Smooth muscle cell (in vitro differentiated cells): Measurements from ENCODE around the gene PAPPA2. TPM values are rescaled to one million over a fixed set of nuclear protein-coding genes. Genes with fewer than 3 reads are reported as not detected.

Source experiments
- DNase-seq: peaks from one replicate; lab custom pipeline; 2025; ENCODE audit not compliant: unreplicated experiment; lab: John Stamatoyannopoulos, UW
- H2AFZ ChIP-seq: fragments of 200-600 bp; sonication (generic); 2 replicates; pipeline ENCODE4 v1.6.0; 2016; ENCODE audit warnings: antibody characterized with exemption, low read depth, mild to moderate bottlenecking
- H3F3A ChIP-seq: fragments of 200-600 bp; sonication (generic); 2 replicates; pipeline ENCODE4 v1.6.0; 2017; ENCODE audit warnings: antibody characterized with exemption, low read depth
- H3K27ac ChIP-seq: fragments of 200-600 bp; sonication (generic); 2 replicates; pipeline ENCODE4 v1.5.1; 2016; ENCODE audit warnings: low read depth, mild to moderate bottlenecking
- H3K27me3 ChIP-seq: fragments of 200-600 bp; sonication (generic); 2 replicates; pipeline ENCODE4 v1.6.1; 2016; ENCODE audit warnings: low read depth, mild to moderate bottlenecking
- H3K36me3 ChIP-seq: fragments of 200-600 bp; sonication (generic); 2 replicates; pipeline ENCODE4 v1.5.1; 2016; ENCODE audit warnings: low read depth
- H3K4me1 ChIP-seq: fragments of 200-600 bp; sonication (generic); 2 replicates; pipeline ENCODE4 v1.5.1; 2016; ENCODE audit warnings: low read depth
- H3K4me2 ChIP-seq: fragments of 200-600 bp; sonication (generic); 2 replicates; pipeline ENCODE4 v1.6.0; 2016; ENCODE audit warnings: mild to moderate bottlenecking
- H3K4me3 ChIP-seq: fragments of 200-600 bp; sonication (generic); 2 replicates; pipeline ENCODE4 v1.5.1; 2016; ENCODE audit warnings: mild to moderate bottlenecking
- H3K79me2 ChIP-seq: fragments of 200-600 bp; sonication (generic); 2 replicates; pipeline ENCODE4 v1.6.0; 2016; ENCODE audit warnings: low read depth, mild to moderate bottlenecking
- H3K9ac ChIP-seq: fragments of 200-600 bp; sonication (generic); 2 replicates; pipeline ENCODE4 v1.6.0; 2016; ENCODE audit warnings: low read depth
- H3K9me3 ChIP-seq: fragments of 200-600 bp; sonication (generic); replicated peaks from 2 replicates; pipeline ENCODE4 v1.5.1; 2016; ENCODE audit warnings: low read depth
- H4K20me1 ChIP-seq: fragments of 200-600 bp; sonication (generic); 2 replicates; pipeline ENCODE4 v1.6.0; 2016; ENCODE audit warnings: low read depth
- CTCF ChIP-seq: fragments of 200-600 bp; sonication (generic); IDR thresholded peaks from 2 replicates; pipeline ENCODE4 v1.5.1; 2017; ENCODE audit warnings: borderline replicate concordance, mild to moderate bottlenecking, antibody characterized with exemption; ENCODE audit not compliant: insufficient read depth, poor library complexity, severe bottlenecking
- WGBS: methylation state at CpG from one replicate; pipeline ENCODE4 v1.1.7; 2016; ENCODE audit warnings: low lambda C conversion rate; 5-methylcytosine and 5-hydroxymethylcytosine counted together
- polyA plus RNA-seq: library from polyadenylated mRNA; unstranded; fragments of >200 nt; fragmentation: Nextera tagmentation; extraction: Ambion mirVana; gene quantifications from 2 replicates; pipeline ENCODE4 v1.2.1, GENCODE V29; 2016
- total RNA-seq: library from RNA; depleted of rRNA; stranded (reverse); fragments of >200 nt; gene quantifications from 2 replicates; pipeline ENCODE4 v1.2.3, GENCODE V29; 2014

The PAPPA2 gene
- total and polyA plus RNA-seq, 2 experiments from 2014 or later = 0.03 to 0.27 TPM

GRCh38 chr1:176766779-176767178, 303.8 kb downstream of the PAPPA2 start:
- H3K4me2 ChIP-seq = no peak overlapping the region
- H3K79me2 ChIP-seq = no peaks in the 10 kb centered on the region
- H4K20me1 ChIP-seq = no peaks in the 10 kb centered on the region
- no peaks in the 10 kb centered on the region for H3K9me3 ChIP-seq
- H2AFZ ChIP-seq = no peak overlapping the region
- no peak for TF ChIP-seq CTCF
- WGBS = 93% methylated on average over 1 of the region's 1 CpG
- H3F3A ChIP-seq = no peaks in the 10 kb centered on the region
- no peak overlapping the region for H3K9ac ChIP-seq
- no peaks in the 10 kb centered on the region for H3K27me3 ChIP-seq
- no peak for DNase-seq
- no peak overlapping the region for H3K4me3 ChIP-seq
- no peak overlapping the region for H3K27ac ChIP-seq
- H3K4me1 ChIP-seq = no peaks in the 10 kb centered on the region
- H3K36me3 ChIP-seq = no peaks in the 10 kb centered on the region

- H3K4me2 ChIP-seq = no peak overlapping the region
- no peak for DNase-seq
- 90% methylated on average over 7 of the region's 7 CpGs for WGBS
- H3K36me3 ChIP-seq = no peaks in the 10 kb centered on the region
- no peaks in the 10 kb centered on the region for H3K79me2 ChIP-seq
- H3K9me3 ChIP-seq = no peaks in the 10 kb centered on the region
- H3F3A ChIP-seq = no peaks in the 10 kb centered on the region
- H3K4me3 ChIP-seq = no peak overlapping the region
- H3K4me1 ChIP-seq = no peaks in the 10 kb centered on the region
- no peak overlapping the region for H2AFZ ChIP-seq
- TF ChIP-seq CTCF = no peak
- H3K27ac ChIP-seq = no peak overlapping the region
- no peak overlapping the region for H3K9ac ChIP-seq
- H4K20me1 ChIP-seq = no peaks in the 10 kb centered on the region
- H3K27me3 ChIP-seq = no peaks in the 10 kb centered on the region
These were observed 304.8 kb downstream of the PAPPA2 start for GRCh38 chr1:176767714-176768136.

GRCh38 chr1:176768532-176768931, 305.6 kb downstream of the PAPPA2 start:
- H3K79me2 ChIP-seq = no peaks in the 10 kb centered on the region
- no peak for DNase-seq
- H3K4me2 ChIP-seq = no peak overlapping the region
- H3K9me3 ChIP-seq = no peaks in the 10 kb centered on the region
- H3K27ac ChIP-seq = no peak overlapping the region
- H3K9ac ChIP-seq = no peak overlapping the region
- H3K4me3 ChIP-seq = no peak overlapping the region
- H3F3A ChIP-seq = no peaks in the 10 kb centered on the region
- no peak overlapping the region for H2AFZ ChIP-seq
- H3K27me3 ChIP-seq = no peaks in the 10 kb centered on the region
- no peaks in the 10 kb centered on the region for H4K20me1 ChIP-seq
- 92% methylated on average over 4 of the region's 4 CpGs for WGBS
- H3K4me1 ChIP-seq = no peaks in the 10 kb centered on the region
- no peaks in the 10 kb centered on the region for H3K36me3 ChIP-seq
- no peak for TF ChIP-seq CTCF

GRCh38 chr1:176770066-176770465, 307.1 kb downstream of the PAPPA2 start:
- no peak overlapping the region for H3K4me2 ChIP-seq
- H3K9me3 ChIP-seq = no peaks in the 10 kb centered on the region
- no peaks in the 10 kb centered on the region for H3K36me3 ChIP-seq
- no peak overlapping the region for H3K4me3 ChIP-seq
- H4K20me1 ChIP-seq = no peaks in the 10 kb centered on the region
- H3F3A ChIP-seq = no peaks in the 10 kb centered on the region
- no peak overlapping the region for H2AFZ ChIP-seq
- WGBS = 85% methylated on average over 2 of the region's 2 CpGs
- no peak for DNase-seq
- no peaks in the 10 kb centered on the region for H3K27me3 ChIP-seq
- H3K79me2 ChIP-seq = no peaks in the 10 kb centered on the region
- H3K4me1 ChIP-seq = no peaks in the 10 kb centered on the region
- TF ChIP-seq CTCF = no peak
- no peak overlapping the region for H3K9ac ChIP-seq
- H3K27ac ChIP-seq = no peak overlapping the region
